Spleen (tissue), 7 donors: Measurements from ENCODE around the gene ANXA8.

Experiments used
- POLR2A ChIP-seq, 3 donors: fragments of 450-650 bp; IDR thresholded peaks; one replicate each; pipeline ENCODE4 v1.5.1; 2017; ENCODE audit warnings: antibody characterized with exemption in 3 of 3, mild to moderate bottlenecking in 1 of 3
- POLR2AphosphoS5 ChIP-seq, 3 donors: sonication (generic); formaldehyde crosslinking; IDR thresholded peaks; one replicate each; pipeline ENCODE4 v1.5.1; 2017; ENCODE audit warnings: antibody characterized with exemption in 3 of 3
- TF ChIP-seq, protein P1 (sequence below), 11 experiments: fragments of 200-600 bp in 7 of 11; fragments of 450-650 bp in 4 of 11; sonication (generic) in 4 of 11; IDR thresholded peaks in 8 of 11; conservative IDR thresholded peaks in 3 of 11; 1 replicate in 7 of 11; 2 replicates in 4 of 11; pipeline versions ENCODE4 v1.4.0 to v1.8.0; 2016 to 2021; ENCODE audit warnings: antibody characterized with exemption in 11 of 11, inconsistent platforms in 4 of 11, mild to moderate bottlenecking in 1 of 11
- donor health status: DM: no; HTN: no; CAD: no; lungs with moderate emphysema.
- donor health status: DM: no; HTN: no; CAD: no.
- donor health status: DM: no; HTN: no; CAD: no.

GRCh38 chr10:47458466-47459154 lies 25.3 kb downstream of the ANXA8 start:
- TF ChIP-seq POLR2A (IDR thresholded peaks at IDR 0.05) (no peak), POLR2AphosphoS5 (IDR thresholded peaks at IDR 0.05) (no peak)
- TF ChIP-seq, protein P1, sequence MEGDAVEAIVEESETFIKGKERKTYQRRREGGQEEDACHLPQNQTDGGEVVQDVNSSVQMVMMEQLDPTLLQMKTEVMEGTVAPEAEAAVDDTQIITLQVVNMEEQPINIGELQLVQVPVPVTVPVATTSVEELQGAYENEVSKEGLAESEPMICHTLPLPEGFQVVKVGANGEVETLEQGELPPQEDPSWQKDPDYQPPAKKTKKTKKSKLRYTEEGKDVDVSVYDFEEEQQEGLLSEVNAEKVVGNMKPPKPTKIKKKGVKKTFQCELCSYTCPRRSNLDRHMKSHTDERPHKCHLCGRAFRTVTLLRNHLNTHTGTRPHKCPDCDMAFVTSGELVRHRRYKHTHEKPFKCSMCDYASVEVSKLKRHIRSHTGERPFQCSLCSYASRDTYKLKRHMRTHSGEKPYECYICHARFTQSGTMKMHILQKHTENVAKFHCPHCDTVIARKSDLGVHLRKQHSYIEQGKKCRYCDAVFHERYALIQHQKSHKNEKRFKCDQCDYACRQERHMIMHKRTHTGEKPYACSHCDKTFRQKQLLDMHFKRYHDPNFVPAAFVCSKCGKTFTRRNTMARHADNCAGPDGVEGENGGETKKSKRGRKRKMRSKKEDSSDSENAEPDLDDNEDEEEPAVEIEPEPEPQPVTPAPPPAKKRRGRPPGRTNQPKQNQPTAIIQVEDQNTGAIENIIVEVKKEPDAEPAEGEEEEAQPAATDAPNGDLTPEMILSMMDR (IDR thresholded peaks at IDR 0.05 in 8 of 11, conservative IDR thresholded peaks at IDR 0.05 in 3 of 11) = no peak
